Caco-2 (cell line): ENCODE measurements around the gene MAGEB17. TPM values are rescaled to one million over a fixed set of nuclear protein-coding genes. Genes with fewer than 3 reads are reported as not detected.

ENCODE experiments used
- BruUV-seq: library from RNA; stranded (reverse); fragments of 400-500 nt; replicated peaks from 2 replicates; lab custom pipeline; 2021; lab: Mats Ljungman, UMichigan
- CTCF ChIA-PET: fragments of 300-600 bp; sonication (Branson Sonifier 250); formaldehyde crosslinking; loops from one replicate; lab custom pipeline; 2022; ENCODE audit warnings: antibody characterized with exemption; lab: Charles Lee
- POLR2A ChIA-PET: fragments of 300-600 bp; sonication (Branson Sonifier 250); formaldehyde crosslinking; loops from one replicate; lab custom pipeline; 2022; ENCODE audit warnings: antibody characterized with exemption; lab: Charles Lee
- DNase-seq, 2 experiments: peaks; one replicate each; pipeline versions ENCODE4 v3.0.0 to v3.0.0-alpha.2; 2020 to 2022
- H3K27me3 ChIP-seq: replicated peaks from 2 replicates; pipeline ENCODE4 v1.6.0; 2011; ENCODE audit warnings: low read length; ENCODE audit not compliant: control insufficient read depth, insufficient read depth
- H3K36me3 ChIP-seq: 2 replicates; pipeline ENCODE4 v1.5.1; 2011; ENCODE audit warnings: low read length; ENCODE audit not compliant: control insufficient read depth, insufficient read depth
- H3K4me1 ChIP-seq: fragments of 250-450 bp; sonication (Bioruptor Pico); 2 replicates; pipeline ENCODE4 v1.5.1; 2020; ENCODE audit warnings: mild to moderate bottlenecking
- H3K4me3 ChIP-seq: 2 replicates; pipeline ENCODE4 v1.5.1; 2011; ENCODE audit warnings: low read depth, mild to moderate bottlenecking, control low read depth, low read length
- H3K9me3 ChIP-seq: fragments of 250-450 bp; sonication (Bioruptor Pico); 2 replicates; pipeline ENCODE4 v1.5.1; 2020; ENCODE audit warnings: mild to moderate bottlenecking, moderate library complexity
- H3K27ac Mint-ChIP-seq: one replicate; pipeline ENCODE4 v1.8.0; 2022; ENCODE audit warnings: mixed read lengths; ENCODE audit not compliant: unreplicated experiment
- H3K27me3 Mint-ChIP-seq: one replicate; pipeline ENCODE4 v1.8.0; 2022; ENCODE audit warnings: mixed read lengths; ENCODE audit not compliant: insufficient read depth, unreplicated experiment
- H3K36me3 Mint-ChIP-seq: one replicate; pipeline ENCODE4 v1.8.0; 2022; ENCODE audit warnings: mild to moderate bottlenecking, mixed read lengths; ENCODE audit not compliant: insufficient read depth, unreplicated experiment
- H3K4me1 Mint-ChIP-seq: one replicate; pipeline ENCODE4 v1.8.0; 2022; ENCODE audit warnings: low read depth, mixed read lengths; ENCODE audit not compliant: unreplicated experiment
- H3K4me3 Mint-ChIP-seq: one replicate; pipeline ENCODE4 v1.8.0; 2022; ENCODE audit warnings: mild to moderate bottlenecking, moderate library complexity, mixed read lengths; ENCODE audit not compliant: unreplicated experiment
- H3K9me3 Mint-ChIP-seq: one replicate; pipeline ENCODE4 v1.8.0; 2022; ENCODE audit warnings: mixed read lengths; ENCODE audit not compliant: unreplicated experiment
- intact Hi-C: fragments of 100-400 bp; cut with micrococcal nuclease; formaldehyde crosslinking; loops from one replicate; pipeline ENCODE4 v1.10.0; 2022; ENCODE audit not compliant: unreplicated experiment
- total RNA-seq: library from RNA; stranded (reverse); gene quantifications from 2 replicates; pipeline ENCODE4 v1.2.3, GENCODE V29; 2022
- TF ChIP-seq, protein P1 (sequence below), 2 experiments: fragments of 200-600 bp in 1 of 2; IDR thresholded peaks; 1 replicate in 1 of 2; 2 replicates in 1 of 2; pipeline versions ENCODE4 v1.5.1 to v1.8.0; 2011 to 2022; ENCODE audit warnings: antibody characterized with exemption in 1 of 2, control low read depth in 1 of 2, inconsistent platforms in 1 of 2, low read depth in 1 of 2, low read length in 1 of 2, mild to moderate bottlenecking in 1 of 2, moderate library complexity in 1 of 2; ENCODE audit not compliant: insufficient read depth in 1 of 2, severe bottlenecking in 1 of 2, unreplicated experiment in 1 of 2

The MAGEB17 gene
- total RNA-seq, 1 experiment from 2014 or later = not detected

DNA sequence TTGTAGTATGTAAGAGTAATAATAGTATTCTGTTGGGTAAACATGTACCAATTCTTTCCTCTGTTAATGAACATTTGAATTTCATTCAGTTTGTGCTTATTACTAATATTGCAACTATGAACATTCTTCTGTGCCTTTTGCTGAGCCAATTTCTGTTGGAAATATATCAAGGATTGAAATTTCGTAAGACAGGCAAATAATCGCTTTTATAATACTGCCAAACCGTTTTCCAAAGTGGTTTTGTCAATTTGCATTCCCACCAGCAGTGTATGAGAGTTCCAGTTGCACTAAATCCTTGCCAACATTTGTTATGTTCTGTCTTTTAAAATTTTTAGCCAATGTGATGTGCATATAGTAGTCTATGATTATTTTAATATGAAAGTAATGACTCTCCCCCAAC, 38.6 kb downstream of the MAGEB17 start:
- Histone ChIP-seq H3K36me3 (no peaks in the 10 kb centered on the region), H3K4me1 (no peaks in the 10 kb centered on the region), H3K4me3 (no peak overlapping the region), H3K27me3 (no peaks in the 10 kb centered on the region), H3K9me3 (no peaks in the 10 kb centered on the region)
- Mint-ChIP-seq H3K36me3 (no peaks in the 10 kb centered on the region), H3K27me3 (no peaks in the 10 kb centered on the region), H3K9me3 (no peaks in the 10 kb centered on the region), H3K4me1 (no peaks in the 10 kb centered on the region), H3K4me3 (no peak overlapping the region), H3K27ac (no peak overlapping the region)
- intact Hi-C loops = no loop called here
- TF ChIP-seq, protein P1, sequence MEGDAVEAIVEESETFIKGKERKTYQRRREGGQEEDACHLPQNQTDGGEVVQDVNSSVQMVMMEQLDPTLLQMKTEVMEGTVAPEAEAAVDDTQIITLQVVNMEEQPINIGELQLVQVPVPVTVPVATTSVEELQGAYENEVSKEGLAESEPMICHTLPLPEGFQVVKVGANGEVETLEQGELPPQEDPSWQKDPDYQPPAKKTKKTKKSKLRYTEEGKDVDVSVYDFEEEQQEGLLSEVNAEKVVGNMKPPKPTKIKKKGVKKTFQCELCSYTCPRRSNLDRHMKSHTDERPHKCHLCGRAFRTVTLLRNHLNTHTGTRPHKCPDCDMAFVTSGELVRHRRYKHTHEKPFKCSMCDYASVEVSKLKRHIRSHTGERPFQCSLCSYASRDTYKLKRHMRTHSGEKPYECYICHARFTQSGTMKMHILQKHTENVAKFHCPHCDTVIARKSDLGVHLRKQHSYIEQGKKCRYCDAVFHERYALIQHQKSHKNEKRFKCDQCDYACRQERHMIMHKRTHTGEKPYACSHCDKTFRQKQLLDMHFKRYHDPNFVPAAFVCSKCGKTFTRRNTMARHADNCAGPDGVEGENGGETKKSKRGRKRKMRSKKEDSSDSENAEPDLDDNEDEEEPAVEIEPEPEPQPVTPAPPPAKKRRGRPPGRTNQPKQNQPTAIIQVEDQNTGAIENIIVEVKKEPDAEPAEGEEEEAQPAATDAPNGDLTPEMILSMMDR (IDR thresholded peaks at IDR 0.05; ENCODE audit: insufficient read depth in 1 of 2, low read depth in 1 of 2, low read length in 1 of 2, severe bottlenecking in 1 of 2, unreplicated experiment in 1 of 2) = no peak
- BruUV-seq = no TSS peak
- POLR2A ChIA-PET = no interaction called here
- no peak for DNase-seq
- CTCF ChIA-PET = no interaction called here

DNA sequence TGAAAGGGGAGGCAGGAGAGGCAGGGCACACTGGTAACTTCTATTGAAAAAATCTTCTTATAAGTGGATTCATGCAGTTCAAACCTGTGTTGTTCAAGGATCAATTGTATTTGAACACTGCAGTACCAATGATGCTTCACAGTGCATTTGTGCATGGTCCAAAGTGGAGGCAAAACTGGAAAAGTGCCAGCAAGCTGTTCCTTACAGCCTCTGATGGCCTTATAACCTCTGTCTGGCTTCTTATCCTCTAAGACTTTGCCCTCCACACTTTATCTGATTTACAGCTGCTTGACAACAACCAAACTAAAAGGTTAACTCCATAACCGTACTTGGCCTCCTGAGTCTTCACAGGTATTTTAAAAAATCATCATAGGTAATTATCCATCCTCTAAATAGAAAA, 40.4 kb downstream of the MAGEB17 start:
- Histone ChIP-seq H3K4me1 (no peaks in the 10 kb centered on the region), H3K4me3 (no peak overlapping the region), H3K27me3 (no peaks in the 10 kb centered on the region), H3K9me3 (no peaks in the 10 kb centered on the region), H3K36me3 (no peaks in the 10 kb centered on the region)
- no peaks in the 10 kb centered on the region for H3K9me3 Mint-ChIP-seq
- ChIA-PET POLR2A (no interaction called here), CTCF (no interaction called here)
- intact Hi-C loops = no loop called here
- H3K36me3 Mint-ChIP-seq = no peaks in the 10 kb centered on the region
- no peak for DNase-seq
- H3K4me3 Mint-ChIP-seq = no peak overlapping the region
- H3K4me1 Mint-ChIP-seq = no peaks in the 10 kb centered on the region
- H3K27me3 Mint-ChIP-seq = no peaks in the 10 kb centered on the region
- H3K27ac Mint-ChIP-seq = no peak overlapping the region
- no TSS peak for BruUV-seq
- TF ChIP-seq, protein P1 (IDR thresholded peaks at IDR 0.05; ENCODE audit: insufficient read depth in 1 of 2, low read depth in 1 of 2, low read length in 1 of 2, severe bottlenecking in 1 of 2, unreplicated experiment in 1 of 2) = no peak

DNA sequence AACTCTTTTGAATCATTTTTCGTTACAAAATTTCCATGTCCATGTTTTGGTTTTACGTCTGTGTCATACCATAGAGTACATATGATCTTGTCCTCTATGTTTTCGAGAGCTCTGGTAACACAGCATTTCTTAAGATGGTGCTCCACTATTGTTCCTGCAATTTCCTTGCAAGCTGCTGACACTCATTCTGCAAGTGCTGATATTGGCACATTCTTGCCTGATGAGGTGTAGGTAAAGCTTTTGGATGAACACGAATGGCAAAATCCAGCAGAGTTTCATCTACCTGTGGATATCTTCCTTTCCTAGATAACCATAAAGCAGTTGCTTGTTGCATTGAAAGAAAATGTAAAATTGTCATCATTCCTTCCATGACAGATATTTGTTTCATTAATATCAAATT, 41.3 kb downstream of the MAGEB17 start:
- Mint-ChIP-seq H3K27me3 (no peaks in the 10 kb centered on the region), H3K9me3 (no peaks in the 10 kb centered on the region), H3K4me1 (no peaks in the 10 kb centered on the region), H3K27ac (no peak overlapping the region), H3K4me3 (no peak overlapping the region), H3K36me3 (no peaks in the 10 kb centered on the region)
- CTCF ChIA-PET = no interaction called here
- POLR2A ChIA-PET = no interaction called here
- no TSS peak for BruUV-seq
- Histone ChIP-seq H3K4me3 (no peak overlapping the region), H3K9me3 (no peaks in the 10 kb centered on the region), H3K36me3 (no peaks in the 10 kb centered on the region), H3K27me3 (no peaks in the 10 kb centered on the region), H3K4me1 (no peaks in the 10 kb centered on the region)
- TF ChIP-seq, protein P1 (IDR thresholded peaks at IDR 0.05; ENCODE audit: insufficient read depth in 1 of 2, low read depth in 1 of 2, low read length in 1 of 2, severe bottlenecking in 1 of 2, unreplicated experiment in 1 of 2) = no peak
- DNase-seq = no peak
- intact Hi-C loops = no loop called here
